LNCAP (cell line): ENCODE data around the gene TJP3.

ENCODE experiments used
- CTCF ChIP-seq: fragments of 450-650 bp; IDR thresholded peaks from 2 replicates; pipeline ENCODE4 v1.5.1; 2017; ENCODE audit warnings: mild to moderate bottlenecking

Gene TJP3

GRCh38 chr19:3683405-3684053, 24.7 kb upstream of the TJP3 start:
- no peak for TF ChIP-seq CTCF

GRCh38 chr19:3684054-3684816, 23.9 kb upstream of the TJP3 start:
- no peak for TF ChIP-seq CTCF

- TF ChIP-seq CTCF: no peak
These were observed 23.3 kb upstream of the TJP3 start for GRCh38 chr19:3684817-3685410.

GRCh38 chr19:3687393-3687773, 20.8 kb upstream of the TJP3 start:
- no peak for TF ChIP-seq CTCF

GRCh38 chr19:3687774-3688706, 20.1 kb upstream of the TJP3 start:
- TF ChIP-seq CTCF: no peak

- no peak for TF ChIP-seq CTCF
These were observed 17.4 kb upstream of the TJP3 start for GRCh38 chr19:3690551-3691371.
